Measurements from ENCODE around the gene PCDHB9.
"Not testable (repeated sequence)": the region's sequence is repeated elsewhere in the genome, so short reads cannot be mapped to it uniquely, and the experiment has no call there.

DNA sequence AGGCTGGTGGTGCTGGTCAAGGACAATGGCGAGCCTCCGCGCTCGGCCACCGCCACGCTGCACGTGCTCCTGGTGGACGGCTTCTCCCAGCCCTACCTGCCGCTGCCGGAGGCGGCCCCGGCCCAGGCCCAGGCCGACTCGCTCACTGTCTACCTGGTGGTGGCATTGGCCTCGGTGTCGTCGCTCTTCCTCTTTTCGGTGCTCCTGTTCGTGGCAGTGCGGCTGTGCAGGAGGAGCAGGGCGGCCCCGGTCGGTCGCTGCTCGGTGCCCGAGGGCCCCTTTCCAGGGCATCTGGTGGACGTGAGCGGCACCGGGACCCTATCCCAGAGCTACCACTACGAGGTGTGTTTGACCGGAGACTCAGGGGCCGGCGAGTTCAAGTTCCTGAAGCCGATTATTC lies 49.6 kb upstream of the PCDHB9 start:
- TF ChIP-seq, protein P1, sequence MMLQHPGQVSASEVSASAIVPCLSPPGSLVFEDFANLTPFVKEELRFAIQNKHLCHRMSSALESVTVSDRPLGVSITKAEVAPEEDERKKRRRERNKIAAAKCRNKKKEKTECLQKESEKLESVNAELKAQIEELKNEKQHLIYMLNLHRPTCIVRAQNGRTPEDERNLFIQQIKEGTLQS (IDR thresholded peaks at IDR 0.05): not testable (repeated sequence)
- TF ChIP-seq, protein P2, sequence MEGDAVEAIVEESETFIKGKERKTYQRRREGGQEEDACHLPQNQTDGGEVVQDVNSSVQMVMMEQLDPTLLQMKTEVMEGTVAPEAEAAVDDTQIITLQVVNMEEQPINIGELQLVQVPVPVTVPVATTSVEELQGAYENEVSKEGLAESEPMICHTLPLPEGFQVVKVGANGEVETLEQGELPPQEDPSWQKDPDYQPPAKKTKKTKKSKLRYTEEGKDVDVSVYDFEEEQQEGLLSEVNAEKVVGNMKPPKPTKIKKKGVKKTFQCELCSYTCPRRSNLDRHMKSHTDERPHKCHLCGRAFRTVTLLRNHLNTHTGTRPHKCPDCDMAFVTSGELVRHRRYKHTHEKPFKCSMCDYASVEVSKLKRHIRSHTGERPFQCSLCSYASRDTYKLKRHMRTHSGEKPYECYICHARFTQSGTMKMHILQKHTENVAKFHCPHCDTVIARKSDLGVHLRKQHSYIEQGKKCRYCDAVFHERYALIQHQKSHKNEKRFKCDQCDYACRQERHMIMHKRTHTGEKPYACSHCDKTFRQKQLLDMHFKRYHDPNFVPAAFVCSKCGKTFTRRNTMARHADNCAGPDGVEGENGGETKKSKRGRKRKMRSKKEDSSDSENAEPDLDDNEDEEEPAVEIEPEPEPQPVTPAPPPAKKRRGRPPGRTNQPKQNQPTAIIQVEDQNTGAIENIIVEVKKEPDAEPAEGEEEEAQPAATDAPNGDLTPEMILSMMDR (IDR thresholded peaks at IDR 0.05; ENCODE audit: low read depth, low read length, missing input control): not testable (repeated sequence)
- not testable (repeated sequence) for TF ChIP-seq GABPA (IDR thresholded peaks at IDR 0.05 in 1 of 2, conservative IDR thresholded peaks at IDR 0.05 in 1 of 2); YY1 (IDR thresholded peaks at IDR 0.05); FOXA1 (IDR thresholded peaks at IDR 0.05); EGR1 (IDR thresholded peaks at IDR 0.05; ENCODE audit: low read depth in 2 of 2)
- TF ChIP-seq, protein P3, sequence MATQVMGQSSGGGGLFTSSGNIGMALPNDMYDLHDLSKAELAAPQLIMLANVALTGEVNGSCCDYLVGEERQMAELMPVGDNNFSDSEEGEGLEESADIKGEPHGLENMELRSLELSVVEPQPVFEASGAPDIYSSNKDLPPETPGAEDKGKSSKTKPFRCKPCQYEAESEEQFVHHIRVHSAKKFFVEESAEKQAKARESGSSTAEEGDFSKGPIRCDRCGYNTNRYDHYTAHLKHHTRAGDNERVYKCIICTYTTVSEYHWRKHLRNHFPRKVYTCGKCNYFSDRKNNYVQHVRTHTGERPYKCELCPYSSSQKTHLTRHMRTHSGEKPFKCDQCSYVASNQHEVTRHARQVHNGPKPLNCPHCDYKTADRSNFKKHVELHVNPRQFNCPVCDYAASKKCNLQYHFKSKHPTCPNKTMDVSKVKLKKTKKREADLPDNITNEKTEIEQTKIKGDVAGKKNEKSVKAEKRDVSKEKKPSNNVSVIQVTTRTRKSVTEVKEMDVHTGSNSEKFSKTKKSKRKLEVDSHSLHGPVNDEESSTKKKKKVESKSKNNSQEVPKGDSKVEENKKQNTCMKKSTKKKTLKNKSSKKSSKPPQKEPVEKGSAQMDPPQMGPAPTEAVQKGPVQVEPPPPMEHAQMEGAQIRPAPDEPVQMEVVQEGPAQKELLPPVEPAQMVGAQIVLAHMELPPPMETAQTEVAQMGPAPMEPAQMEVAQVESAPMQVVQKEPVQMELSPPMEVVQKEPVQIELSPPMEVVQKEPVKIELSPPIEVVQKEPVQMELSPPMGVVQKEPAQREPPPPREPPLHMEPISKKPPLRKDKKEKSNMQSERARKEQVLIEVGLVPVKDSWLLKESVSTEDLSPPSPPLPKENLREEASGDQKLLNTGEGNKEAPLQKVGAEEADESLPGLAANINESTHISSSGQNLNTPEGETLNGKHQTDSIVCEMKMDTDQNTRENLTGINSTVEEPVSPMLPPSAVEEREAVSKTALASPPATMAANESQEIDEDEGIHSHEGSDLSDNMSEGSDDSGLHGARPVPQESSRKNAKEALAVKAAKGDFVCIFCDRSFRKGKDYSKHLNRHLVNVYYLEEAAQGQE (IDR thresholded peaks at IDR 0.05): not testable (repeated sequence)

Data from liver (tissue), 3 donors.